NB4 (cell line): Measurements from ENCODE around the gene ERBB3.

ENCODE experiments used
- MYC ChIP-seq: IDR thresholded peaks from 2 replicates; pipeline ENCODE4 v1.6.1; 2011; ENCODE audit warnings: low read depth, low read length
- POLR2A ChIP-seq: IDR thresholded peaks from 2 replicates; pipeline ENCODE4 v1.6.1; 2011; ENCODE audit warnings: mild to moderate bottlenecking; ENCODE audit not compliant: insufficient read length; ENCODE audit errors: extremely low read depth
- TF ChIP-seq, protein P1 (sequence below): IDR thresholded peaks from one replicate; pipeline ENCODE4 v1.5.1; 2012; ENCODE audit warnings: low read depth, low read length
- TF ChIP-seq, protein P2 (sequence below): IDR thresholded peaks from 2 replicates; pipeline ENCODE4 v1.6.1; 2011; ENCODE audit warnings: low read depth, low read length

DNA sequence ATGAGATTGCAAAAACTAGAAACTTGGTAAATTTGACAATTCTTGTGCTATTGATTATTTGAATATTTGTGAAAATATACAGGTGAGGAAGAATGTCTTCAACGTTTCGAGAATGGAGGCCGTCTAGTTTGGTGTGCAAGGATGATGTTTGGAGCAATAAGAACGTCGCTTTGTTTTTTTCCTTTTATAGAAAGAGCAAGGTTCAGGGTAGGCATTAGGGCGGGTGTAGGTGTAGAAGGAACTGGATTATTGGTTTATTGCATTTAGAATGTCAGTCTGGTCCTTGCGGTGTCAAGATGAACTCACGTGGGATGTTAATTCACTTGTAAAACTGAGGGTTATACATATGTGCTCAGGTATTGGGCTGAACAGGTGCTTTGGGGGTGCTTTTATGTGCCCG lies 37.1 kb upstream of the ERBB3 start:
- TF ChIP-seq POLR2A (no peak), MYC (no peak)
- TF ChIP-seq, protein P1, sequence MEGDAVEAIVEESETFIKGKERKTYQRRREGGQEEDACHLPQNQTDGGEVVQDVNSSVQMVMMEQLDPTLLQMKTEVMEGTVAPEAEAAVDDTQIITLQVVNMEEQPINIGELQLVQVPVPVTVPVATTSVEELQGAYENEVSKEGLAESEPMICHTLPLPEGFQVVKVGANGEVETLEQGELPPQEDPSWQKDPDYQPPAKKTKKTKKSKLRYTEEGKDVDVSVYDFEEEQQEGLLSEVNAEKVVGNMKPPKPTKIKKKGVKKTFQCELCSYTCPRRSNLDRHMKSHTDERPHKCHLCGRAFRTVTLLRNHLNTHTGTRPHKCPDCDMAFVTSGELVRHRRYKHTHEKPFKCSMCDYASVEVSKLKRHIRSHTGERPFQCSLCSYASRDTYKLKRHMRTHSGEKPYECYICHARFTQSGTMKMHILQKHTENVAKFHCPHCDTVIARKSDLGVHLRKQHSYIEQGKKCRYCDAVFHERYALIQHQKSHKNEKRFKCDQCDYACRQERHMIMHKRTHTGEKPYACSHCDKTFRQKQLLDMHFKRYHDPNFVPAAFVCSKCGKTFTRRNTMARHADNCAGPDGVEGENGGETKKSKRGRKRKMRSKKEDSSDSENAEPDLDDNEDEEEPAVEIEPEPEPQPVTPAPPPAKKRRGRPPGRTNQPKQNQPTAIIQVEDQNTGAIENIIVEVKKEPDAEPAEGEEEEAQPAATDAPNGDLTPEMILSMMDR = no peak
- TF ChIP-seq, protein P2, sequence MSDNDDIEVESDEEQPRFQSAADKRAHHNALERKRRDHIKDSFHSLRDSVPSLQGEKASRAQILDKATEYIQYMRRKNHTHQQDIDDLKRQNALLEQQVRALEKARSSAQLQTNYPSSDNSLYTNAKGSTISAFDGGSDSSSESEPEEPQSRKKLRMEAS = no peak
